Amniotic stem cell (primary cell): ENCODE data around the gene SLC16A8.

ENCODE experiments used
- DNase-seq: peaks from one replicate; lab custom pipeline; 2025; lab: John Stamatoyannopoulos, UW

Gene SLC16A8

DNA sequence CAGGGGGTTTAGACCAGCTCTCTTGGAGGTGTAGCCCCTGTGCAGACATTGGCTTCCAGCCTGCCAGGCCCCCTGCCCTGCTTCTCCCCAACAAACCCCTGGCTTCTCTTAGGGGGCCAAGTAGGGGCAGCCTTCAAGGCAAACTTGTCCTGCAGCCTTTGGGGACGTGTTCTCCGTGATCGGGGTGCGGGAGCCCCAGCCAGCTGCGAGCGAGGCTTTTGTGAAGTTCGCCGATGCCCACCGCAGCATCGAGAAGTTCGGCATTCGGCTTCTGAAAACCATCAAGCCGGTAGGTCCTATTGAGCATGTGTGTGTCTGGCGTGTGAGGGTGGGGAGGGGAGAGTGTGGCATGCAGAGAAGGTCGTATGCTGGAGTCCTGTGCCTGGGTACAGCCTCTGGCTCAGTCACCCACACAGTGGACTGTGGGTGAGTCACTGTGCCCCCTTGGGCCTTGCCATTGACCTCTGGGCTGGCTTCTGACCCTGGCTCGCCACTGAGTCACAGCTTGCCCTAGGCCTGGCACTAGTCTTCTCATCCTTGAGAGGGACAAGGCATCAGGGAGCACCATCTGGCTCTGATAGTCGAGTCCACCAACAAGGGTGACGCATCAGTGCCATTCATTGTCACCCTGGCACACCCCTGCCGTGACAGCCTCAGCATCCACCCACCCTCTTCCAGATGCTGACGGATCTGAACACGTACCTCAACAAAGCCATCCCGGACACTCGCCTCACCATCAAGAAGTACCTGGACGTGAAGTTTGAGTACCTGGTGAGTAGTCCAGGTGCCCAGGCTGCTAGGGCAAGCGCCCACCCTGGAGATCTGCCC, 11.4 kb downstream of the SLC16A8 start:
- no peak for DNase-seq

DNA sequence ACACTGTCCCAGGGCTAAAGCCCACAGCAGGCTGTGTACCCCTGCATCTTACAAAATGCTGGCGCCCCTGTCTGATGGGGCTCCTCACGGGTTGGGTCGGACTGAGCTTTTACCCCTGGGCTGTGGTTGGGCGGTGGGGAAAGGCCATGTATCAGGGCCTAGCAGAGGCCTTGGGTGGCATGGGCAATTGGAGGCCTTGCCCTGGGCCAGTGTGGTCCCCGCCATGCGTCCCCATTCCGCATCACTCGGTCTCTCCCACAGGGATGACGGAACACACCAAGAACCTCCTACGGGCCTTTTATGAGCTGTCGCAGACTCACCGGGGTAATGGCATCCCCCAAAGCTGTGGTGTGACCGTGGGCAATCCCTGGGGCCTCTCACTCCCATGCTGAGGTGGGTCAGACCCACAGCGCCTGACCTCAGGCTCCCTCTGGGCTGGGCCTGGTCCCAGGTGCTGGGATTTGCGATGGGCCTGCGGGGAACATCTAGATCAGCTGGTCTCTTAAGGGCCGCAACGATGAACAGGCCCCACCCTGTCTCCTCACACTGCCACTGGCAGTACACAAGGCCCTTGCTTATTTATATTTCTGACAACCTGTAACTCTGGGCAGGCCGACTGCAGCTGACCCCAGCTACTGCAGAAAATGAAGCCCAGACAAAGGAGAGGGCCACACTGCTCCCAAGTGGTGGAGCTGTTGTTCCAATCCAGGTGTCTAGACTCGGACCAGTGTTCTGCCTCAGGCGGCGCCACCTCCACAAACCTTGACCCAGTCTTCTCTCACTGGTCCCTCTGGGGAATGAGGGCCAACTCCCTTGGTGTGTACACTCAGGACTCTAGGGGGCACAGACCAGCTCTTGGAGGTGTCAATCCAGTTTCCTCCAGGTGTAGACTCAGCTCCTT, 12.3 kb downstream of the SLC16A8 start:
- DNase-seq: no peak

DNA sequence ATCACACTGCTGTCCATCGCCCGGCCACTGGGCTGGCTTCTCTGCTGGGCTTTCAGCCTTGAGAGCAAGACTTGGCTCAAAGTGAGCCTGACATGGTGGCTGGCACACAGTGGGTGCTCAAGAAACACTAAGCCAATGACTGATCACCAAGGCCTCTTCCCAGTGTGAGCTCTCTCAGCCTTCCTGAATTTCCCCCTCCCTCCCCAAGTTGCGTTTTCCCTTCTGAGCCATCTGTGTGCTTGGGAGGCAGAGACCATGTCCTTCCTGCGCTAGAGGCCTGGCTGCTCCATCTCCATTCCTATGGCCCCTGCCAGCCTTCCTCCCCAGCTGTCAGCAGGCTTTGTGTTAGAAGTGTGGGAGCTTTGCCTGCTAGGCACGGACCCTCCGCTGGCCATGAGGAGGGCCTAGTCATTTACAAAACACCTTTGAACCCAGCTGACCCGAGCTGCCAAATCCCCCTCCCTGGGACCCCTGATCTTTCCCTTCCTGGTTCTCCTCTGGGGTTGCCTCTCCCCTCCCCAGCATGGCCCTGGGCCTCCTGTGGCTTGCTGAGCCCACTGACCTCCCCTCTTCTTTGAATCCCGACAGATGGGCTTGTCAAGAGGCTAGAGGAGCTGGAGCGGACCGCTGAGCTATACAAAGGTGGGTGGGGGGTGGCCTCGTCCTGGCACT, 13.6 kb downstream of the SLC16A8 start:
- DNase-seq: no peak

DNA sequence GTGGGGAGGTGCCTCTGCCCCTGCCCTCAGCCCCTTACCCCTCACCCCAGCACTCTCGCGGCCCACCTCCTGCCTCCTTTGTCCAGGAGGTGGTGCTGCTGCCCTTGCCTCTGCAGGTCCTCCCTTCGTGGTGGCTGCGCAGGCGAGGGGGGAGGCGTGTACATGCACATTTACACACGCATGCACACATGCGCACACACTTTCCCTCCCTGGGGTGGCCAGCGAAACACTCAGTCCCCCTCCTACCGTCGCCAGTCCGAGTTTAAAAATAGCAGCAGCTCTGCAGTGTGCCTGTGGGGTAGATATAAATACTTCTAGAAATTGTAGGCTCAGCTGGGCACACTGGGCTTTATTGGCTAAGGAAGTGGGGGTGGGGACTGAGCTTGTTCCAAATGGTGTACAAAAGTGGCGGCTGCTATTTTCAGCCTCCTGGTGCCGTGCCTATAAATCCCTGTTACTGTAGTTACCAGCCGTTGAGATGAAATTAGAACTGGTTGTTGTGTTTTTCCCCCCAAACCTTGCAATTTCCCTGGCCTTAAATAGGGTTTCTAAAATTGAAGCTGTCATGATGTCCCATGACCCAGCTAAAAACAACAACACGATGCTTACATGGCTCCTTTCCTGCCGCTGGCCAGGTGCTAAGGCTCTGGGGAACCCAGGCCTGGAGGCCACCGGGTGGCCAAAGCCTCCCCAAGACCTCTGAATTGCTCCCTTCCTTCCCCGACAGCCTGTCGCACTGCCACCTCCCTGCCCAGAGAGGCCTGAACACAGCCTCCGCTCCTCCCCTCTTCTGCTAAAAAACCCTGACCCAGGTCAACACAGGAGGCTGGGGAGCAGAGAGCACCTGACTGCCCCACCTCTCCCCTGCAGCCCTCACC, 14.4 kb downstream of the SLC16A8 start:
- DNase-seq: no peak

DNA sequence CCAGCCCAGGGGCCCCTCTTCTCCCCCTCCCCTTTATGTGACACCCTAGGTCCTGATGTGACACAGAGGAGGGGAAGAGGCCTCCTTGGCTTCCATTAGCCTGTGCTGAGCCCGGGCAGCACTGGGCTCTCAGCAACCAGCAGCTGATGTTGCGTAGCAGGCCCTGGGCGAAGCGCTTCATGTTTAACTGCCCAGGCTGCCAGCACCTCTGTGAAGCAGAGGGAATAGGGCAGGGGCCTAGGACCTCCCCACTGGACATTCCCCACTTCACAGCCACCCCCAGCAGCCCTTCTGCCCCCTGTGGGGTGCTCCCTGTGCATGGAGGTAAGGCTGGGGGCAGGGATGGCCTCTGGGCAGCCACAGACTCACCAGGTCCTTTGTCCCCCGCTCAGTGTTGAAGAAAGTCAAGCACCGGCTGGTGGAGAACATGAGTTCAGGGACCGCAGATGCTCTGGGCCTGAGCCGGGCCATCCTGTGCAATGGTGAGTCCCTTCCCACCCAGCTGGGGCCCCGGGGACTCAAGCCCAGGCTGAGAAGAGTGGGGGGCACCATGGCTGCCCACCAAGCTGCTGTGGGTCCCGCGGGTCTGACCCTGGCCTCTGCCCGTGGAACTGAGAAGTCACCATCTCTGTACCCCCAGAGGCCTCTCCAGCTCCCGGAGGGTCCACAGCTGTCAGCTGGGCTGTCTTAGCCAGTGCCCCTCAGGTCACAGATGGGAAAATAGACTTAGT, 15.2 kb downstream of the SLC16A8 start:
- no peak for DNase-seq

DNA sequence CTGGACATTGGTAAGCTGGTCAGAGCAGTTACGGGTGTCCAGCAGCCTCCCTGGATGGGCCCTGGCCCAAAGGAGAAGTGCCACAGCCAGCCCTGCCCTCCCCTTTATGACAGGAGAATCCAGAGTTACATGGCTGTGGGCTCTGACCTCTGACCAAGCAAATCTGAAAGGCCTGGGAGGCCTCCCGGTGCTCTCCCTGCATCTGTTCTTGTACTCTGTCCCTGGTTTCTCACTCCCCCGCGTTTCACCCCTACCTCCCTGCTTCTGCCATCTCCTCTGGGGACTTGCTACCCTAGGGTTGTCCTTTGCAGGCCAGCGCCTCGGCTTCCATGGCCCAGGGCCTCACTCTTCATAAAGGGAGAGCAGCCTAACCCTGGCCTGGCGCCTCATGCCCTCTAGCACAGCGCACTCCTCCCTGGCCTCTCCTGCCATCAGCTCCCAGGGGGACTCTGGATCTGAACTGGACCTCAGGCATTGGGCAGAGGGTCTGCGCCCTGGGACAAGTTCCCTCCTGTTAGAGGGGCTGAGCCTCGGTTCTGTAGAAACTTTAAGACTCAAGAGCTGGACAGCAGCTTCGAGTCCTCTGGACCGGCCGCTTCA, 16.1 kb downstream of the SLC16A8 start:
- no peak for DNase-seq

DNA sequence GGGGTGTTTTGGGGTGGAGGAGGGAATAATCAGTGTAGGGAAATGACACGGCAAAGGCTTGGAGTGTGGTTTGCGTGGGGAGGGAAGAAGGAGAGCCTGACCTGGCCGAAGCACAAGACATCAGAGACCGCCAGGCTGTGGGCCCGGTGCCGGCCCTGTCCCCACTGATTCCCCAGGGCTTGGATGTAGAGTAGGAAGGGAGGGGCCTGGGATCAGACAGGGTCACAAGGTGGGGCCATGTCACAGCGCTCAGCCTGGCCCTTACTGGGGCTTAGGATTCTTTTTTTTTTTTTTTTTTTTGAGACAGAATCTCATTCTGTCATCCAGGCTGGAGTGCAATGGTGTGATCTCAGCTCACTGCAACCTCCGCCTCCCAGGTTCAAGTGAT, 17.0 kb downstream of the SLC16A8 start:
- no peak for DNase-seq

DNA sequence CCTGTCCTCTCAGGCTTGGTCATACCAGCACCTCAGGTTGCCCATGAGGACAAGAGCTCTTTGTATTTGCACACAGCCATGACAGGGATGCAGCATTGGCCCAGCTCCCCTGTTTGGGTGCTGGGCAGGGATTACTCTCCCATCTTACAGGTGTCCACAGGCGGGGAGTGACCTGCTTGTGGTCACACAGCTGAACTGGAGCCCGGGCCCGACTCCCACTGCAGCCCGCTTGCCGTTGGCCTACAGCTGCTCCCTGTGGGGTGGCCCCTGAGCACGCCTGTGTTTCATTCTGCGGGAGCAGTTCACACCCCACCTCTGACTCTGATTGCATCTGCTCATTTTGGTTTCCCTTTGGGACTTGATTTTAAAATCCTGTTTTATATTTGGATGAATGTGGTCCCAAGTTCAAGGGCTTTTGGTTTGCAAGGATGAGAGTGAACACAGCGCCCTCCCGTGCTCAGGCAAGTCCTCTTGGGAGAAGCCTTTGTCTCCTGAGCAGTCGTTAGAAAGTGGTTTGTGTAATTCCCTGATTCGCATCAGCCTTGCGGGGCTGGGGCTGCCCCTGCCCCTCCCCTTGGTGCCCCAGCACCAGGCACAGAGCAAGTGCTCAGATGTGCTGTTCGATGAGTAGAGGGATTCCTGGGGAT, 17.5 kb downstream of the SLC16A8 start:
- no peak for DNase-seq

DNA sequence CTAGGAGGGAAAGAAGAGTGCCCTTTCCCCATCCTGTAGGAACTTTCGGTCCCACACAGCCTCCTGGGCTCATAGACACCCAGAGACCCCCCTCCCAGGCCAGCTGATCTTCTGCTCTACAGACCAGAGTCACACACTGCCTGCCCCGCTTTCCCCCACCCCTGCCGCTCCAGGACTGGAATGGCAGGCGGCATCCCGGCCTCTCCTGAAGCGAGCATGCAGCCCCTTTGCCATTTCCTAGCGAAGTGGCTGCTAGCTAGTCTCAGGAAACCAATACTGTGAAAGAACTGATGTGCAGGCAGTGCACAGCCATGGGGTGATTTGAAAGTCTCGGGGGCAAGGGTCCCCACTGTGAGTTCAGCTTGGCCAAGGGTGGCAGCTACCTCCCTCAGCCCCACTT, 18.4 kb downstream of the SLC16A8 start:
- DNase-seq: no peak

DNA sequence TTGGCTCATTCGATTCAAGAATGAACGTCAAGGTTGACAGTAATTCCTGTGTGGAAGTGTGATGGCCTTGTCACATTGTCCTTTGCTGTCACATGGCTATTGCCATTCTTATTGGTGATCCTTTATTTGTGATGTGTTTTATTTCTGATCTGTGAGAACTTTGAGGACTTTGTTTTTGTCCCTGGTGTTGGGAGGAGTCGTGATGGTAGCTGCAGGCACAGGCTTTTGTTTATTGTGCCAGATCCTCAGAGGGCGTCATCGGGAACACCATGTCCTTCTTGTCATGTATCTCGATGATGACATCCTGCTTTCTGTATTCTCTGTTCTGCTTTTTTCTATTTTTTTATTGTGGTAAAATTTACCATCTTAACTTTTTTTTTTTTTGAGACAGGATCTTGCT, 21.2 kb downstream of the SLC16A8 start:
- no peak for DNase-seq

DNA sequence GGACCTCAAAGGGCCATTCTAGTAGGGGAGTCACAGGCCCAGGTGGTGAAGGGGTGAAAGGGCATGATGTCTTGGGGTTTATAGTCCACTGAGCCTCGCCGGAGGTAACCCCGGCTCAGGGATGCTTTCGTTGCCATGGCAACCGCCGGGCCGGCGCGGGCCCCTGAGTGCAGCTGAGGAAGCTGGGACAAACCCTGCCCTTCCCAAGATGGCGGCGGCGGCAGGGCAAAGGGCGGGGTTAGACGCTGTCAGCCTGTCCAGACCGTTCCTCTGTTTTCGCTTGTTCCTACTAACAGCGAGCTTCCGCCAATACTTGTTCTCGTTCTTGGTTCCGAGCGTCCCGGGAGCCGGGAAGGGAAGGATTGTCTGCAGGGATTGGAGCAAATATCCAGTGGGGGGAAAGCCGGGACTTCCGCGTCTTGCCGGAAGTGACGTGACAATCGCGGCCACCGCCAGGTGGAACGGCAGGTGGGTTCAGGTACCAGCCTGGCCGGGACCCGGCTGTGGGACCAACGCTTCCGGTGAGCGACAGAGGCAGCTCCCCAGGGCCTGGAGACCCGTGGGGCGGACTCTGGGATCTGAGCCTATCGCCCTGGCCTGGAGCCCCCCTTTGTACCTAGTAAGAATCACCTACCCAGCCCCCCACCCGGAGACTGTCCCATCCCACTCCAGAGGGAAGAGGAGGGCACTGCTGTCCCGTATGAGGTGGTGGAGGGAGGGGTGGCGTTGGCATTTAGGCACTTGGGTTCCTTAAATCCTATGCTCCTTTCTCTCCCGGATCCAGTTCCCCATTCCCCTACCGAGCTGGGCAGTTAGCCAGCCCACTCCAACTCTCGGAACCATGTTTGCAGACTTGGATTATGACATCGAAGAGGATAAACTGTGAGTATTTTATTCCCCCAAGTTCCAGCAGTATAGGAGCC, 26.8 kb downstream of the SLC16A8 start, which contains the start of gene PICK1:
TSS of gene PICK1 (plus strand) at position 436 of the 923 bp plus-strand sequence. CDS start at position 842, 406 bp downstream.
- peak; percentile 72 for DNase-seq

DNA sequence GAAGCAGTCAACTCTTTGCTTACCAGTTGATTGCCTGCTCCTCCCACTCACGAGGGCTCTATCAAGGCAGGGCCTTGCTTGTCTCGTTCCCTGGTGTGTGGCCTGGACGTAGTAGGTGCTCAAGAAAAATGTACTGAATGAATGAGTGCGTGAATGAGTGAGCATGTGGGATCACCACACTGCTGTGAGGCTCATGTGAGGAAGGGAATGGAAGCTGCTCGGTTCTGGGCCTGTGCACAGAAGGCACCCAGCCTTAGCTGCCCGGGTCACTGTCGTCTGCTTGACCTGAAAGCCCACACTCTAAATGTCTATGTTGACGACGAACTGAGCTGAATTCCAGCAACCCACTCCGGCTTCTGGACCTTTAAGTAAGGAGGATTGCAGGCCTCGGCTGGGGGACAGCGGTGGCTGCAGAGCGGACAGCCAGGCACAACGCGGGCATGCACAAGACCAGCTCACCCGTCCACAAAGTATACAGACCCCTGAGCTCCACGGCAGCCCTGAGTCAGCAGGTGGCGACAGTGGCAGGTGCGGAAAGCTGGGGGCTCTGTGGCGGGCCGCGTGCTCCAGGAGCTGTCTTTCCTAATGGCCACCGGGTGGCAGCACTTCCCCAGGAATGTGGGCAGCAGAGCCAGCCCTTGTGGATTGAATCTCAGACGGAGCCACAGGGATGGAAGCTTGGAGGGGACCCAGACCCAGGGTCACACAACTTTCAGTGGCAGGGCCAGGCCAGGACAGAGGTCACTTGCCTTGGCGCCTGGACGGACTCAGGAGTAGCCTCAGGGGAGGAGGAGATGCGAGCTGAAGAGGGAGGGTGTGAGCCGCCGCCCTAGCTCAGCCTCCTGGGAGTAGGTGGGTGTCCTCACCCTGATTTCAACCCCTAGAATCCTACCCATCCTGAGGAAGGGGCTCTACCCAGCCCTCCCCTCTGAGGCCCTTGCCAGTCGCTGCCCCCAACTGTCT, 31.8 kb downstream of the SLC16A8 start:
- peak; percentile 40 for DNase-seq

DNA sequence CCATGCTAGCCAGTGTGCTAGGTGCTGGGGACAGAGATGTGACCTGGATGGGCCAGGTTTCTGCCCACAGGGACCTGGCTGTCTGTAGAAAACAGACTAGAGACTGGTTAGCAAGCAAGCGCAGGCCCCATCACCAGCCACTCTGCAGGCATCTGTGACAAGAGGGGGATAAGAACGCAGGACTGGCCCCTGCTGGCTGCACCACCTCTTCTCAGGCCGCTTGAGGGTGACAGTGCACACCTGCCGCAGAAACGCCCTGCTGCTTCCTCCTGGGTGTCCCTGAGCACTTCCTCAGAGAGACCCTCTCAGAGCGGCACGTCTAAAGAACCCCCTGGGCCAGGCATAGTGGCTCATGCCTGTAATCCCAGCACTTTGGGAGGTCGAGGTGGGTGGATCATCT, 32.7 kb downstream of the SLC16A8 start:
- no peak for DNase-seq

DNA sequence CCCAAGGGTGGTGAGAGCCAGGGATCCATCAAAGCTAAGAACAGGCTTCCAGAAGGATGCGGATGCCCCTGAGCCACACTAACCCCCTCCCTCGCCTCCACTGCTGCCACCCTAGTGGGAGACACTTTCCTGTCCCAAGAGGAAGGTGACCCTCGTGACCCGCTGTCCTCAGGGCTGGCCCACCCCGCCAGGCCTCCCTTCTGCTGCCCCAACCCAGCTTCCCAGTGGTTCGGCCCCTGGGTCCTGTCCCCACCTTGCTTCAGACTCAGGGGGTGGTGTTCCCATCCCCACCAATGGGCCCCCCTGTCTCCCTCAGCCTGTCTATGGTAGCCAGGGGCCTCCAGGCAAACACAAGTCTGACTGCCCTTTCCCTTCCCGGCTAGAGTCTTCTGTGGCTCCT, 33.3 kb downstream of the SLC16A8 start:
- no peak for DNase-seq

DNA sequence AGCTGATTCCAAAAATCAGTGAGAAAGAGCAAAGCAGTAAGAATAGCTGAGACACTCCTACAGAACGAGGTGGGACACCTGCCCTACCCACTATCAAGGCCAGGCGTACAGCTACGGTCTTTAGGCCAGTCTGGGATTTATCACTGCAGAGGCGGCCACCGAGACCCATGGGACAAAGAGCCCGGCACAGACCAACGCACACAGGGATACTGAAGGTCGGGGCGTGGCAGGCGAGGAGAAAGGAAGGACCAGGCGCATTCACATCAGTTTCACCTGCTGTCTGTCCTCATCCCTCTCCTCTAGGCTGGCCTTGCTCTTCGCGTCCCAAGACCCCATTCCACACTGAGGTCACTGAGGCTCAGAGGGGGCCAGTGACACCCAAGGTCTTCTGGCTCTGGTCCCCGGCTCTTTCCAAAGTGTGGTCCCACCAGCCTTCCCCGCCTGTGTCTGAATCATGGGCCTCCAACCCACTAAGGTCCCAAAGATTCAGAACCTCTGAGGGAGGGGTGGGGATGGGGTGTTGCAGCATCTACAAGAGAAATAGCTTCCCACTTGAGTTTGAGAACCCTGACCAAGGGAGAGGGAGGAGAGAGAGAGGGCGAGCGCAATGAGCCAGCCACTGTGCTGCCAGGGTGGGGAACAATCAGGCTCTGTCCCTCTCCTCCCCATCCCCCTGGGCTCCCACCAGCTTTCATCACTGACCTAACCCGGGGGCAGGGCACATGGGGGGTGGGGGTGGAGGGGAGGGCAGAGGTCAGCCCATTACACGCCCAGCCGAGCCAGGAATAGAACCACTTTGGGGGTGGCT, 34.0 kb downstream of the SLC16A8 start:
- no peak for DNase-seq

DNA sequence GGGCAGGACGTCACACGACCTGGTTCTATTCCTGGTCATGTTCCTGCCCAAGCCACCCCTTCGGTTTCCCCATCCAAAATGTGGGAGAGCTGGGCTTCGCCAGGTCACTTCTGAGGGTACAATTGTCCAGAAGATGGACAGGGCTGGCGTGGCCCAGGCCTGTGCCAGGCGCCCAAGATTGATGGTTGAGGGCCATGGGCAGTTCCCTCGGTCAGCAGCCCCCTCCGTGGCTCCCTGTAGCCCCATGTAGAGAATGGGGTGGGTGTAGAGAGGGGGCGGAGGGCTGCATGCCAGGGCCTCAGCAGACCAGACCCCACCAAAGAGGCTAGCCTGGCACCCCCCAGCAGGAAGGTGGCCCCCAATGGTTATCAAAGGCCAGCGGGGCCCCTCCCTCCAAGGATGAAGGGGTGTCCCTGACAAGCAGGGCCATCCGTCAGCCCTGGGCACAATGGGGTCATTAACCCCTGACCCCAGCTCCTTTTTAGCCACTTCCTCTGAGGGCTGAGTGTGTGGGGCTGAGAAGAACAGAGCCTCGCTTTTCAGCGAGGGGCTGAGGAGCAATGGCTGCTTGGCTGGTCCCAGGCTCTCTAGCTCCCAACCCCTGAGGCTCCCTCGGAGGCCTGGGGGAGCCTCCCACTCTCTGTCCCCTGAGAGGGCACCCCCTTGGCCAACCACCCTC, 37.8 kb downstream of the SLC16A8 start:
- no peak for DNase-seq
